Subcutaneous adipose tissue (tissue), 4 donors: Measurements from ENCODE around the gene RXFP4. TPM values are rescaled to one million over a fixed set of nuclear protein-coding genes. Genes with fewer than 3 reads are reported as not detected.

Experiments used
- CTCF ChIP-seq: fragments of 450-650 bp; IDR thresholded peaks from one replicate; pipeline ENCODE4 v1.5.1; 2016; ENCODE audit warnings: low read depth, mild to moderate bottlenecking, control low read depth, antibody characterized with exemption, moderate library complexity
- total RNA-seq, 4 donors: library from RNA; depleted of rRNA; stranded (reverse); fragments of >200 nt; gene quantifications; one replicate each; pipeline ENCODE4 v1.1.0, GENCODE V29; 2016

The RXFP4 gene
- total RNA-seq, 4 donors from 2014 or later, result not detected

- no peak for TF ChIP-seq CTCF
Measured at GRCh38 chr1:155964193-155964592, 22.8 kb downstream of the RXFP4 start.

- no peak for TF ChIP-seq CTCF
Measured at GRCh38 chr1:155966135-155966534, 24.7 kb downstream of the RXFP4 start.

DNA sequence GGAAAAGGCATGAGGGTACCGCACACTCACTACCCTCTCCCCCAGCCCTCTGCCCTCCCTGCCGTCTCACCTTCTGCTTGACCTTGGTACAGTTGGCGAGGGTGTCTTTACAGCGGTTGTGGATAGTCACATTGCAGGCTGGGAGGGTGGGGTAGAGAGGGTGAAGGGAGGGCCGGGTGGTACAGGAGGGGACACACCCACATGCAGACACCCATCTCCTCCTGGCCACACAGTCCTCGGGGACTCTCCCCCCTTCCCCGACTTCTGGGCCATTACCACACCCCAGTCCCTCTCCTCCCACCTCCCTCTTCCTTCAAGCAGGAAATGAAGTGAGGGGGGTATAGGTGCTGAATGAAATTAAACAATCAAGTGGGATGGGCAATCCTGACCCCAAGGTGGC, 25.3 kb downstream of the RXFP4 start:
- no peak for TF ChIP-seq CTCF

DNA sequence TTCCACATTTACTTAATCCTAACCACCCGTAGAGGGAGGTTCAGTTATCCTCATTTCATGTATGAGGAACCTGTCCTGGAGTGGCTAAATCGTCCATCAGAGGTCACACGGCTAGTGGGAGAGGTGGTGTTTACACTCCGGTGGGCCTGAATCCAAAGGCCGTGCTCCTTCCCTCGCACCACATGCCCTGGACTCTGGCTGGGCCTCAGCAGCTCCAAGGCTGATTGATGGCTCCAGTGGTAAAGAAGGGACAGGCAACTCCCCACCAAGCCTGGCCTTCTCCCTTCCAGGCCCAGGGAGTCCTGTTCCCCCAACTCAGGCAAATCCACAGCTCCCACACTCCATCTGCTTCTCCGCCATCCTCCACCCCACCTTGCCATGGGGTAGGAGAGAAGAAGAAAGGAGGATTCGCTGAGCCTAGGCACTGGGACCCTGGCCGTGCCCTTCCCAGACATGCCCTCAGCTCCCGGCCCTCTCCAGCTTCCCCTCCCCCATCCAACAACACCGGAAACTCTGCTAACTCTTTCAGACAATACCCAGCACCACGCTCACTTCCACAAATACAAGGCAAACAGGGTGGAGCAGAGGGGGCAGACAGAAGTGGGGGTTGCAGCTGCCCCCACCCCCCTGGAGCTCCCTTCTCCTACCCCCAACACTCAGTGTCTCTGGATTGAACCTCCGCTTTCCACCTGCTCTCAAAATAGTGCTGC, 26.1 kb downstream of the RXFP4 start:
- no peak for TF ChIP-seq CTCF

- no peak for TF ChIP-seq CTCF
Measured at GRCh38 chr1:155968051-155968400, 26.6 kb downstream of the RXFP4 start.

- TF ChIP-seq CTCF, result no peak
Measured at GRCh38 chr1:155968670-155969069, 27.2 kb downstream of the RXFP4 start.

DNA sequence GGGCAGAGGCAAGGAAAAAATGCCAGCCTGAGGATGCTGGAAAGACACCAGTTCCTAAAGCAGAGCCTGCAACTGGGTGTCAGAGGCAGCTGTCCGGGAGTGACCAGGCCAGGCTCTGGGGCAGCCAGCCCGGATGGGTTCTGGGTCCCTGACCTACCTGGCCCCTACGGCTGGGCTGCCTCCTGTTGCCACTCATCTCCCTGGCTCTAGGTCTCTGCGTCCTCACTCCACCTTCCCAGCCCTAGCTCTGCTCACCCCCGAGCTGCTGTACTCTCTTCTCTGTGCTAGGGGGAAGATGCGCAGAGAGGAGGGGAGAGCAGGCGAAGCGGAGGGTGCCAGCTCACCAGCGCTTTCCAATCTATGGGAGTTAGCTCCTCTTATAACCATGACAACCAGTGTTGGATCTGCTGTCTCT, 27.9 kb downstream of the RXFP4 start:
- TF ChIP-seq CTCF, result no peak
